GM19099 (cell line): ENCODE results near the gene ZNF722.

ENCODE experiments used
- POLR2A ChIP-seq: IDR thresholded peaks from 3 replicates; pipeline ENCODE4 v1.6.1; 2011; ENCODE audit warnings: low read depth; ENCODE audit not compliant: insufficient read length; ENCODE audit errors: extremely low read depth

The ZNF722 gene

GRCh38 chr7:63998549-63998948 is at the start of gene ZNF722:
Gene ZNF722, plus strand, starts transcription at chr7:63998849. Its CDS starts 113 bp downstream, at chr7:63998962.
- no peak for TF ChIP-seq POLR2A

DNA sequence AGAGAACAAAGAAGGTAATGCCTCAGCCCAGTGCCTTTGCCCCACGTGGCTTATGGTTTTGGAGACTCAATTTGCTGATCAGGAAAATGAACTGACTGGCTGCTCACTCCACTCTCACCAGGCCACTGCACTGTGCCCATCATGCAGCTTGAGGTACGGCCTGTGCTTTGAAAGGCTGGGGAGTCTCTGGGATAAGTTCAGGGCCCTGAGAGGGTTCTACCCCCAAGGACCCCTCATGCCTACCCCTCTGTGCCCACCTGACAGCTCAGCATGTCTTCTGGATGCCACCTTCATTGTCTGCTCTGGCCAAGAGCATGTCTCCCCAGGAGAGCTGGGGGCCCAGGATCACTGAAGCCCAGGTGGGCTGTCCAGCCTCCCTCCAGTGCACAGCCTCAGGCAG is 45.5 kb upstream of the ZNF722 start:
- no peak for TF ChIP-seq POLR2A

DNA sequence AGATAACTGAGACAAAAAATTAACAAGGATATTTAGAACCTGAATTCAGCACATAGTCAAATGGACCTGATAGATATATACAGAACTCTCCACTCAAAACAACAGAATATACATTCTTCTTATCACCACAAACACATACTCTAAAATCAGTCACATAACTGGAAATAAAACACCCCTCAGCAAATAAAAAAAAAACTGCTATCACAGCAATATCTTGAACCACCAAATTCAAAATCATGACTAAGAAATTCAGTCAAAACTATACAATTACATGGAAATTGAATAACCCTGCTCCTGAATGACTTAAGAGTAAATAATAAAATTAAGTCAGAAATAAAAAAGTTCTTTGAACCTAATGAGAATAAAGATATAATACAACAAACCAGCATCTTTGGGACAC is 30.0 kb upstream of the ZNF722 start:
- no peak for TF ChIP-seq POLR2A

DNA sequence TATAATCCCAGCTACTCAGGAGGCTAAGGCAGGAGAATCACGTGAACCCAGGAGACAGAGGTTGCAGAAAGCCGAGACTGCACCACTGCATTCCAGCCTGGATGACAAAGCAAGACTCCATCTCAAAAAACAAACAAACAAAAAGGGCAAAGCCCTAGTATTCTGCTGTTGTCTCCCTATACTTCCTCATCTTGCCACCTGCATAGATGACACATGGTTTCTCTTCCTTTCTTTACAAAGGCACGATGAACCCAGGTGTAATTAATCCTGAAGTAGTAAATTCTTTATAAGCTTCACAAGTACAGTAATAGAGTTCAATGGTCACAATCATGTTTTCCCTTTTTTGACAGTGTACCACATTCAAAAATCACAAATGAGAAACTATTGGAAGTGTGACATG is 36.7 kb downstream of the ZNF722 start:
- no peak for TF ChIP-seq POLR2A

DNA sequence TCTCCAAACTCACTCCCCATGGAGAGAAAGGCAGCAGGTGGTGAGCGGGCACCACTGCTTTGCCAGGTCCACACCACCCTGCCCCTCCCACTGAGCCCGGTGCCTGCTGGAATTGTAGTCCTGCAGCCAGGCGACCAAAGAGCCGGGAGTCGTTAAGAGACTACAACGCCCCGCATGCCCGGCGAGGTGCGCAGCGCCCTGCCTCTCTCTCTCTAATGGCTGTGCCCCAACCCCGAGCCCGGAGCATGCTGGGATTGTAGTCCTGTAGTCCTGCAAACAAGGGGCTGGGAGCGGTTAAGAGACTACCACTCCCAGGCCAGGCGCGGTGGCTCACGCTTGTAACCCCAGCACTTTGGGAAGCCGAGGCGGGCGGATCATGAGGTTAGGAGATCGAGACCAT is 38.4 kb downstream of the ZNF722 start:
- TF ChIP-seq POLR2A, result no peak

DNA sequence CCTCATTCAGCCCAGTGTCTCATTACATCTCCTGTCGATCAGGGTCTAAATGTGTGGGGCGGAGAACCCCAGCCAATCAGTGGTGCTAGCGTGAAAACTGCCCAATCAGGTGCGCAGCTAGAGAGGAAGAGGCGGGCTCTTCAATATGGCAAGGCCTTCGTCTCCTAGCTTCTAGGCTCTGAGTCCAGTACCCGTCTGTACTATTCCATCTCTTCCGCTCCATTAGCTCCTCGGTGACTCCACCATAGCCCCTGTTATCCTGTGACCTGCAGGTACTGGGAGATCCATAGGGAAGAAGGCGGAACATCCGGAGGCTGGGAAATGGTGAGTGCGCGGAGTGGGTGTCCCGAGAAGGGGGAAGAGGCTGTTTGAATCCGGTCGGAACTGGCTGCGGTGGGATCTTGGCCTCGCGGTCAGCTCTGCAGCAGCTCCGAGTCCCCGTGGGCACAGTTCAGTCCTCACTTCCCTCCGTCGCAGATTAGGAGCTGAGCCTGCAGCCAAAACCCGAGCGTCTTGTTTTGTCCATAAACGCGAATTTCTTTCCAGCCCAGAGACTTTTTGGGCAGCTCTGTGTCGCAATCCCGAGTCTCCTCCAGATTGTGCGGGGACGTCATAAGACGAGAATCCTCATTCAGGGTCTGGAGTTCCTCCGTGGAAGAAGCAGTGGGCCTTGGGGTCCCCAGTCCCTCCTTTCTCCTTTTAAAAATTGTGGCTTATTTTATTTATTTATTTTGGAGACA is 46.8 kb downstream of the ZNF722 start, which contains the start of gene ZNF727:
Gene ZNF727 (plus strand): TSS at position 134 of the 740 bp plus-strand sequence. CDS start 188 bp downstream, at position 322.
- TF ChIP-seq POLR2A, result no peak

GRCh38 chr7:64046041-64046389 is 47.4 kb downstream of the ZNF722 start:
- TF ChIP-seq POLR2A, result no peak
